OCI-LY1 (cell line): ENCODE results near the gene PRTFDC1.

Experiments
- CTCF ChIP-seq: fragments of 200-600 bp; sonication (generic), shearing (Covaris generic); IDR thresholded peaks from 2 replicates; pipeline ENCODE4 v1.5.1; 2017; ENCODE audit warnings: mild to moderate bottlenecking, antibody characterized with exemption, low read length, moderate library complexity, mixed read lengths
- EZH2 ChIP-seq: fragments of 200-600 bp; sonication (generic), shearing (Covaris generic); IDR thresholded peaks from 2 replicates; pipeline ENCODE4 v1.8.0; 2017; ENCODE audit warnings: borderline replicate concordance, mixed run types, mild to moderate bottlenecking, antibody characterized with exemption, low read length, moderate library complexity, mixed read lengths

DNA sequence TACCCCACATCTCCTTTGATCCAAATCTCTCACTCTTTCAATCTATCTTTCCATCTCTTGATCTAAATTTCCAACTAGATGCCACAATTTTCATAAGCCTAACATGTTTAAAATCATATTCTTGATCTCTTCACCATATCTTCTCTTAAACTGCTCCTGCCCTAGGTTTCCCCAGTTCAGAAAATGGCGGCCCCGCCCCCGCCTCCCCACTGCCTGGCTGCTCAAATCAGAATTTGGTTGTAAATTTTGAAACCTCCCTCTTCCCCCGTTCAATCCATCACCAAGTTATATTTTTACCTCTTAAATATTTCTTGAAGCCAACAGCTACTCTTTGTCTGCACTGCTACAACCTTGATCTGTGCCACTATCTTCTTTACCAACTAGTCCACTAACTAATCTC lies 27.3 kb upstream of the PRTFDC1 start:
- TF ChIP-seq EZH2 (no peak), CTCF (no peak)
